ENCODE measurements around the gene MRPL27.
"Not testable (repeated sequence)": the region's sequence is repeated elsewhere in the genome, so short reads cannot be mapped to it uniquely, and the experiment has no call there.

MRPL27 gene

DNA sequence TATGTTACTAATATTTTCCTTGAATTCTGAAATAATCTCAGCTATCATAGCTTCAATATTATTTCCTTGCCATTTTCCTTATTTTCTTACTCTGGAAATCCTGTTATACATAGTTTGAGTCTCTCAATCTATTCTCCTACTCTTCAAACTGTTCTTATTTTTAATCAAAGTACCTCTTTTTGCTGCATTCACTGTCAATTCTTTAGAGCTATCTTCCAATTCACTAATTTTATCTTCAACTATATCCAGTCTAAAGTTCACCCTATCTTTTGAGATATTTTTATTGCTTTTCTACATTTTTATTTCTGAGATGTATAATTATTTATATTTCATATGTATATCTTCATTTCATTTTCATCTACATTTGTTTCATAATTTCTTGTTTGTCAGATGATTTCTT, 34.3 kb downstream of the MRPL27 start:
- H3K27me3 ChIP-seq = 0 out of 2 replicates have a peak, but pooled peaks cover 5% of the 10 kb centered on the region
- TF ChIP-seq, protein P1, sequence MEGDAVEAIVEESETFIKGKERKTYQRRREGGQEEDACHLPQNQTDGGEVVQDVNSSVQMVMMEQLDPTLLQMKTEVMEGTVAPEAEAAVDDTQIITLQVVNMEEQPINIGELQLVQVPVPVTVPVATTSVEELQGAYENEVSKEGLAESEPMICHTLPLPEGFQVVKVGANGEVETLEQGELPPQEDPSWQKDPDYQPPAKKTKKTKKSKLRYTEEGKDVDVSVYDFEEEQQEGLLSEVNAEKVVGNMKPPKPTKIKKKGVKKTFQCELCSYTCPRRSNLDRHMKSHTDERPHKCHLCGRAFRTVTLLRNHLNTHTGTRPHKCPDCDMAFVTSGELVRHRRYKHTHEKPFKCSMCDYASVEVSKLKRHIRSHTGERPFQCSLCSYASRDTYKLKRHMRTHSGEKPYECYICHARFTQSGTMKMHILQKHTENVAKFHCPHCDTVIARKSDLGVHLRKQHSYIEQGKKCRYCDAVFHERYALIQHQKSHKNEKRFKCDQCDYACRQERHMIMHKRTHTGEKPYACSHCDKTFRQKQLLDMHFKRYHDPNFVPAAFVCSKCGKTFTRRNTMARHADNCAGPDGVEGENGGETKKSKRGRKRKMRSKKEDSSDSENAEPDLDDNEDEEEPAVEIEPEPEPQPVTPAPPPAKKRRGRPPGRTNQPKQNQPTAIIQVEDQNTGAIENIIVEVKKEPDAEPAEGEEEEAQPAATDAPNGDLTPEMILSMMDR (IDR thresholded peaks at IDR 0.05; ENCODE audit: low read depth, low read length) = no peak
- no peaks in the 10 kb centered on the region for H3K36me3 ChIP-seq
- DNase-seq = no peak
- H3K4me3 ChIP-seq (ENCODE audit: low read depth, low read length) = no peak overlapping the region
- no peaks in the 10 kb centered on the region for H3K9me3 ChIP-seq
- H3K4me1 ChIP-seq = no peaks in the 10 kb centered on the region

DNA sequence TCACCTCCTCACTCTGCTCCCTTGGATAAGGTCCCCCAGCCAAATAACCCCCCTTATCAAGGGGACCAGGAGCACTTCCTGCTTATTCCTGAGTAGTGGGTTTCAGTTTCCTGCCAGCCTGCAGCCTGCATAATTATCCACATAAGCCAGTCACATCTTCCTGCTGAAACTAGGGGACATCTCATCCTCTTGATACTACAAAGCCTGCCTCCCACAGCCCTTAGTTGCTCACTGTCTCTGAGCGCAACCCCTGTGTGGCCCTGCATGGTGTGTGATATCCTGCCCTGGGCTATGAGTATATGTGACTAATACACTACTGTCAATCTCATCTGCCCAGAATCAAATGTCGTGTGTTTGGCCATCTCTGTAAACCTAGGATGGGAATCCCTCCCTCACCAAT, 35.0 kb downstream of the MRPL27 start:
- Histone ChIP-seq H3K4me1 (no peaks in the 10 kb centered on the region), H3K4me3 (ENCODE audit: low read depth, low read length) (no peak overlapping the region), H3K36me3 (no peaks in the 10 kb centered on the region), H3K9me3 (no peaks in the 10 kb centered on the region), H3K27me3 (peaks cover 11% of the 10 kb centered on the region; the same call in 1 of the 2 replicates)
- TF ChIP-seq, protein P1 (IDR thresholded peaks at IDR 0.05; ENCODE audit: low read depth, low read length) = no peak
- no peak for DNase-seq

DNA sequence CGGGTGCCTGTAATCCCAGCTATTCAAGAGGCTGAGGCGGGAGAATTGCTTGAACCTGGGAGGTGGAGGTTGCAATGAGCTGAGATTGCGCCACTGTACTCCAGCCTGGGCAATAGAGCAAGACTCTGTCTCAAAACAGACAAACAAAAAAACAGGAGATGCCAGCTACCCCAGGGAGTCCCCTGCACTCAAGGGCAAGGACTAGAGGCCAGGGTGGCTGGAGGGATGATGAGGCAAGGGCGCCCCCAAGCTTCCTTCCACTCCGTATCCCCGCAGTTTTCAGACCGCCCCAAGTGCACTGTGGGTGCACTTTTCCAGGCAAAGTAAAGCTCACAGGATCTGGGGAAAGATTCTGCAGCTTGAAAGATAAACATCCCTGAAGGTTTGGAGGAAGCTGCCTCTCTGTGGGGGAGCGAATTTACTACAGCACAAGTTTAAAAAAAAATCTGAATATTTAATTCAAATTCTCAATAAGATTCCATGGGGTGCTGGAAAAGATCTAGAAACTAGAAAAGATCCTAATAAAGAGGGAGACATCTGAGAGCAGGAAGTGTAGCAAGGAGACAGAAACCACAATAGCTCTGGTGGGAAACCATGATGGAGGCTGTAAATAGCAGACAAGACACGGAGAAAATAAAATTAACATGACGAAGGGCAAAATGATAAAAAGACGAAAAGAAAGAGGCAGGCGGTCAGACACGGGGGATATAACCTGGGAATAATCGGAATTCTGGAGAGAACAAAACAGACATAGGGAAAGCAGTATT, 39.5 kb downstream of the MRPL27 start:
- DNase-seq; H3K4me3 ChIP-seq (ENCODE audit: low read depth, low read length); H3K36me3 ChIP-seq; H3K9me3 ChIP-seq; H3K4me1 ChIP-seq: not testable (repeated sequence)
- peaks cover 14% of the 10 kb centered on the region; the same call in 1 of the 2 replicates for H3K27me3 ChIP-seq

DNA sequence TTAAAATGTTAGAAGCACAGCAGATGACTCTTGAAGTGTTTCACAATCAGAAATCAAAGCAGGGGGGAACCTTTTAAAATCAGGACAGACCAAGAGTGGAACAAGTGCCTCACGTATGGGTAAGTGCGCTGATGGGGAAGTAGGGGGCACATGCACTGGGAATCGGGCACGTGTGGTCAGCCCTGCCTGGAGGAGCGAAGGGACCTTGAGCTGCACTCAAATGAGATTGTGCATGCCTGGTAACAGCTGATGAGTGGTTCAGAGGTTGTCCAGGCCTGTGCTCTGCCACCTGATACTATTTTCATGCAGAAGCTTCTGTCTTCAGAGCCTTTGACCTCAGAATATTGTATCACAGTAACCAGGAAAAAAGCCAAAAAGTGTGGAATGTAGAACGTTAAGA, 40.8 kb downstream of the MRPL27 start:
- no peaks in the 10 kb centered on the region for H3K9me3 ChIP-seq
- H3K27me3 ChIP-seq = peaks cover 14% of the 10 kb centered on the region; the same call in 1 of the 2 replicates
- H3K36me3 ChIP-seq = no peaks in the 10 kb centered on the region
- TF ChIP-seq, protein P1 (IDR thresholded peaks at IDR 0.05; ENCODE audit: low read depth, low read length) = no peak
- no peak overlapping the region for H3K4me3 ChIP-seq (ENCODE audit: low read depth, low read length)
- no peaks in the 10 kb centered on the region for H3K4me1 ChIP-seq
- no peak for DNase-seq

DNA sequence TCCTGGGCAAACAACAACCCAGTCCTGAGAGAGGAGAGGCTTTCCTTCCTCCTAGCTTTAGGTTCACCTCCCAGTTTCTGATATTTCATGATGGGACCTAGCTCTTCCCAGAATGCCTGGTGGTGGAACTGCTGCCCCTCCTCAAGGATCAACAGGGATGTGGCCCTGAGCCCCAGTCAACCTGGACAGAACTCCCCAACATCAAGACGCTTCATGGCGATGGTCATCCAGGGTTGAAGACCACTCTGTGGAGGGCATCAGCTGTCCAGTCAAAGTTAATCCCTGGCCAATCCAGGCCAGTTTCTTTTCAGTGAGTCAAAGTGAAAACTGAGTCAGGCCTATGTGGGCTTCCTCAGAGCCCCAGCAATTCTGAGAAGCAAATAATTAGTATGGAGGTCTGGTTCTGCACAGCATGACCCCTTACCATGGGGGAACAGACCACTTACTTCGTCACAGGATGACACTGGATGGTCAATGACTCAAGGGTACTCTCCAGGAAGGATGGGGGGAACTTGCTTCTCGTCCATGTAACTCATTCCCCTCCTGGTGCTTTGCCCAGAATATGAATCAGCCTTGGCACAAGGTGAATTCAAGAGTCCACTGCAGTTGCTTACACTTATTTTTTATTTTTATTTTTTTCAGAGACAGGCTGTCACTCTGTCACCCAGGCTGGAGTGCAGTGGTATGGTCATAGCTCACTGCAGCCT, 41.7 kb downstream of the MRPL27 start:
- no peak for DNase-seq
- H3K27me3 ChIP-seq = peaks cover 14% of the 10 kb centered on the region; the same call in 1 of the 2 replicates
- no peaks in the 10 kb centered on the region for H3K36me3 ChIP-seq
- TF ChIP-seq, protein P1 (IDR thresholded peaks at IDR 0.05; ENCODE audit: low read depth, low read length) = no peak
- no peaks in the 10 kb centered on the region for H3K9me3 ChIP-seq
- no peaks in the 10 kb centered on the region for H3K4me1 ChIP-seq
- H3K4me3 ChIP-seq (ENCODE audit: low read depth, low read length) = no peak overlapping the region

DNA sequence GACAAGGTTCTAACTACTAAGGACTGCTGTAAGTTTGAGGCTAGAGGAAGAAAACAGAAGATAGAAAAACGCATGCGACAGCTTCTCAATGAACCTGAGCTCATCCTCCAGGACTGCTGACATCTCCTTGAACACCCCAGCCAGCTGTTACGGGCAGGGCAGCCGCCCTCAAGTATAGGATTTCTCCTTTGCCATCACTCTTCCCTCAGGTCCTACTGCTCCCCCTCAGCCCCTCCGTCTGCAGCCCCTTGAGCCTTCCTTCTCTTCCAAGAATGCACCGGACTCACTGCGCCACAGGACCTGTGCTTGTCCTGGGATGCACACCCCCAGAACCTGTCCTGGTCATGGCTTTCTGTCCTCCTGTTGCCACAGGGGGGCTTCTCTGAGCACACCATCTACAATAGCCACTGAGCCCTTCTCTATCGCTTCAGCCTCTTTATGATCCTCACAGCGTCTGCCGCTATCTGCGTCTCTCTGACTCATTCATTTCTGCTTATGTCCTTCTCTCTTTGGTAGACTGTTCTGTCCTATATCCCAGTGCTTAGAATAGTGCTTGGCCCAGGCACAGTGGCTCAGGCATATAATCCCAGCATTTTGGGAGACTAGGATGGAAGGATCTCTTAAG, 42.7 kb downstream of the MRPL27 start:
- Histone ChIP-seq H3K36me3 (no peaks in the 10 kb centered on the region), H3K4me1 (no peaks in the 10 kb centered on the region), H3K27me3 (peaks cover 11% of the 10 kb centered on the region; the same call in 1 of the 2 replicates), H3K9me3 (no peaks in the 10 kb centered on the region), H3K4me3 (ENCODE audit: low read depth, low read length) (no peak overlapping the region)
- DNase-seq = no peak
- TF ChIP-seq, protein P1 (IDR thresholded peaks at IDR 0.05; ENCODE audit: low read depth, low read length) = no peak

All from BE2C (cell line).